Body of pancreas (tissue), 4 donors: ENCODE results near the gene CFAP61.

ENCODE experiments used
- CTCF ChIP-seq, 7 experiments: fragments of 450-650 bp in 4 of 7; fragments of 200-600 bp in 3 of 7; sonication (generic) in 3 of 7; IDR thresholded peaks; one replicate each; pipeline ENCODE4 v1.5.1; 2016 to 2019; ENCODE audit warnings: antibody characterized with exemption in 7 of 7
- POLR2A ChIP-seq, 3 donors: fragments of 450-650 bp; IDR thresholded peaks; one replicate each; pipeline ENCODE4 v1.6.1; 2016; ENCODE audit warnings: antibody characterized with exemption in 3 of 3, mild to moderate bottlenecking in 2 of 3

DNA sequence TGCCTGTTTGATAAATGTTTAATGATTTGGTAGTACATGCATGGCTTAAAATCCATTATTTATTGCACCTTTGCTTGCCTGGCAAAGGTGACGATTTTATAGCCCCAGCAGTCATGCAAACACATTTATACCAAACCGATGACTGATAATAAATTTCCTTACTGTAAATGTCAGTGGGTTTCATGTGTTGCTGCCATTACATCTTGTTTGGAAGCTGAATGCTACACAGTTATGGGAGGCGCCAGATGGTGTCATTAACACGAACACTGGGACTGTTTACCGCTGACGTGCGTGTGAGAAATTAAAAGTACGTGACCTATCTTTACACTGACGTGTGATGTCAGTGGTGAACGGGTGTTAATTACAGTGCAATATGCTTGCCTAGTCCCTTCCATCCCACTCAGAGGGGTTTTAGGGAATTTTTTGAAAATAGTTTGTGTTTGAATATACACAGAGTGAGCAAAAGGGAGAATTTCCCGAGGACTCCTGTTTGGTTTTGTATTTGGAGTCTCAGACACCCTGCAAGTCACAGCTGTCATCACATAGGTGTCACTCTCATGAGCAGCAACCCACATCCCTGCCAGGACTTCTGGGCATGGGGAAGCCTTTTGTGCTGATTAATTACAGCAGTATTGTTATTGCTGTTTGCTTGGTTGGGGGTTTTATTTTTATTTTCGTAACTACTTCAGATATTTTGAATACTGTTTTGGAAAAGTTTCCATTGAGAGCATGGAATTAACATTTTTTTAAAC is 163.8 kb downstream of the CFAP61 start:
- TF ChIP-seq POLR2A (IDR thresholded peaks at IDR 0.05) (no peak), CTCF (IDR thresholded peaks at IDR 0.05) (no peak)
